H1 (cell line): Measurements from ENCODE around the gene SLC25A20. TPM values are rescaled to one million over a fixed set of nuclear protein-coding genes. Genes with fewer than 3 reads are reported as not detected.

Source experiments
- CBX8 ChIP-seq: fragments of 300-800, 300-1000 bp; sonication (generic); IDR thresholded peaks from 2 replicates; pipeline ENCODE4 v1.7.1; 2016; ENCODE audit warnings: low read depth, low read length, borderline replicate concordance
- CHD1 ChIP-seq: IDR thresholded peaks from 2 replicates; pipeline ENCODE4 v1.6.1; 2012; ENCODE audit warnings: low read depth, low read length, improper control_type of control experiment
- SUZ12 ChIP-seq: fragments of 200-600 bp; sonication (generic); IDR thresholded peaks from 2 replicates; pipeline ENCODE4 v1.6.1; 2012; ENCODE audit warnings: mild to moderate bottlenecking, inconsistent platforms, low read length, moderate library complexity, mixed read lengths
- polyA plus RNA-seq, 7 experiments: library from polyadenylated mRNA; depleted of rRNA in 3 of 7; stranded (reverse) in 5 of 7; unstranded in 2 of 7; fragments of >200 nt in 5 of 7; fragments of 200-250 nt in 2 of 7; gene quantifications; 1 replicate in 5 of 7; 2 replicates in 1 of 7; 4 replicates in 1 of 7; pipeline versions ENCODE4 v1.2.1 to v1.2.3, GENCODE V29; 2011 to 2013; ENCODE audit warnings: missing spikeins in 2 of 7, mixed read lengths in 2 of 7
- total RNA-seq: library from RNA; stranded (reverse); fragmentation: NEBNext Ultra II Directional; extraction: Animal tissue kit (Norgen Biotek cat#: 25700); gene quantifications from 2 replicates; pipeline ENCODE4 v1.2.1, GENCODE V29; 2021

SLC25A20 gene
- total and polyA plus RNA-seq, 2 of the 8 experiments (the other 6 are each of a cell fraction or from before 2014, with no cell fraction given): 3.8 to 4.0 TPM

DNA sequence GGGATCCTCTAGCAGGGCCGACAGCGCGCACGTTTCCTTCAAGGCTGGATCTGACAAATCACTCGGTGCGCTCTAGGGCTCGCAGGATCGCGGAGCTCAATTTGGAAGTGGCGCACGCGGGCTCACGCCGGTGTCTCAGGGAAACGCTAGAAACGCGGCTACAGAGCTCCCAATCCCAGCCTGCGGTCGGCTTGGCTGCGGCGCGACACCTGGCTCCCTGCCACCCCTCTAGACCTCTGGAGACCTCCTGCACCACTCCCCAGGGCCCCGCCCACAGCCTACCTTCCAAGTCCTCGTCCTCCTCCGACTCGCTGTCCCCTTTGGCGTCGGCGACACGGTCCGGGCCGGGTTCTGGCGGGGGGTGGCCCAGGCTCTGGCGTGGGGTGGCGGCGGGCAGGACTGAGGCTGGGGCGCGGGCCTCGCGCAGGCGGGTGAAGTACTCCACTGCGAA lies 51.6 kb downstream of the SLC25A20 start (continued):
- TF ChIP-seq CHD1 (no peak), SUZ12 (peak; percentile 35), CBX8 (no peak)
- TF ChIP-seq, all 59 proteins: peak for 6
